Stimulated activated naive CD8-positive, alpha-beta T cell treated with anti-CD3 and anti-CD28 coated beads, Interleukin-15, Interleukin-2, amounts not matched to agents 100 U/mL and 50 U/mL, for 24 hours (primary cell): ENCODE results near the gene UROS.

ENCODE experiments used
- ATAC-seq: fragments of 150-1000 bp; cut with Tn5 transposase; one replicate; pipeline ENCODE4 v1.10.0; 2021
- DNase-seq: peaks from one replicate; pipeline ENCODE4 v3.0.0; 2021

Gene UROS

GRCh38 chr10:125788156-125789034 lies 34.7 kb downstream of the UROS start:
- DNase-seq (no peak), ATAC-seq (peak; percentile 45)

- ATAC-seq: no peak
- DNase-seq: no peak
Measured at GRCh38 chr10:125785791-125786190, 37.3 kb downstream of the UROS start.

GRCh38 chr10:125783957-125784356 lies 39.1 kb downstream of the UROS start:
- ATAC-seq (no peak), DNase-seq (no peak)

GRCh38 chr10:125783408-125783807 lies 39.6 kb downstream of the UROS start:
- no peak for ATAC-seq
- DNase-seq: no peak

GRCh38 chr10:125782616-125783015 lies 40.4 kb downstream of the UROS start:
- DNase-seq: no peak

GRCh38 chr10:125782054-125782453 lies 41.0 kb downstream of the UROS start:
- ATAC-seq (no peak), DNase-seq (no peak)

More at GRCh38 chr10:125782616-125783015, 40.4 kb downstream of the UROS start:
- ATAC-seq: peak; percentile 51

- ATAC-seq (no peak), DNase-seq (no peak)
Measured at GRCh38 chr10:125781374-125781773, 41.7 kb downstream of the UROS start.

GRCh38 chr10:125779403-125780327 lies 43.4 kb downstream of the UROS start:
- ATAC-seq (no peak), DNase-seq (no peak)

- ATAC-seq: no peak
Measured at GRCh38 chr10:125778556-125778955, 44.5 kb downstream of the UROS start.

GRCh38 chr10:125777806-125778205 lies 45.3 kb downstream of the UROS start:
- ATAC-seq (no peak), DNase-seq (no peak)

More at GRCh38 chr10:125778556-125778955, 44.5 kb downstream of the UROS start:
- DNase-seq: no peak

- ATAC-seq (no peak), DNase-seq (no peak)
Measured at GRCh38 chr10:125775491-125776106, 47.5 kb downstream of the UROS start, which contains the start of gene MMP21. Gene MMP21, minus strand, starts transcription at chr10:125775821. Its CDS starts 0 bp downstream, at chr10:125775821.

GRCh38 chr10:125774581-125775191 lies 48.4 kb downstream of the UROS start:
- no peak for DNase-seq
- no peak for ATAC-seq

GRCh38 chr10:125773687-125774543 lies 49.1 kb downstream of the UROS start:
- ATAC-seq (no peak), DNase-seq (no peak)

GRCh38 chr10:125772864-125773180 lies 50.2 kb downstream of the UROS start:
- DNase-seq: no peak

GRCh38 chr10:125772112-125772863 lies 50.8 kb downstream of the UROS start:
- ATAC-seq: no peak
- no peak for DNase-seq

More at GRCh38 chr10:125772864-125773180, 50.2 kb downstream of the UROS start:
- no peak for ATAC-seq

GRCh38 chr10:125770844-125771243 lies 52.2 kb downstream of the UROS start:
- ATAC-seq (no peak), DNase-seq (no peak)

GRCh38 chr10:125769175-125769574 lies 53.9 kb downstream of the UROS start:
- DNase-seq (no peak), ATAC-seq (no peak)

- ATAC-seq (no peak), DNase-seq (no peak)
Measured at GRCh38 chr10:125768219-125768855, 54.7 kb downstream of the UROS start.

- no peak for ATAC-seq
- no peak for DNase-seq
Measured at GRCh38 chr10:125766511-125766910, 56.5 kb downstream of the UROS start.

GRCh38 chr10:125765835-125766234 lies 57.2 kb downstream of the UROS start:
- ATAC-seq (no peak), DNase-seq (no peak)
